HG02623 (cell line): ENCODE measurements around the gene TMED1.

Experiments
- ATAC-seq: cut with Tn5 transposase; IDR thresholded peaks from one replicate; pipeline ENCODE4 v1.9.1; 2021; ENCODE audit warnings: moderate library complexity; ENCODE audit not compliant: unreplicated experiment

Gene TMED1

DNA sequence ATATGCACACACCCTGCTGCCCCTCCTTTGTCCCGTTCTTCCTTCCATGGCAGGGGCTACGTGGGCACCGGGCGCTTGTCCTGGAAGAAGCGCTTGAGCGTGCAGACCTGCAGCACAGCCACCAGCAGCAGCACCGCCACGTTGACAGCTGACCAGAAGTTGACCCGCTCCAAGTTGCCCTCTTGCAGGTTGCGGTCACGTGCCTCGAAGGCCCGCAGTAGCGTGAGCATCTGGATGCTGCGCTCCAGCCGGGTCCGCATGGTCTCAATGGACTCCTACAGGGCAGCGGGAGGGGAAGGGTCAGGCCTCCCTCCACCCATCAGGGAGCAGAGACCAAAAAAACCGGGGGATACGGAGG lies 3.1 kb downstream of the TMED1 start:
- ATAC-seq: no peak

DNA sequence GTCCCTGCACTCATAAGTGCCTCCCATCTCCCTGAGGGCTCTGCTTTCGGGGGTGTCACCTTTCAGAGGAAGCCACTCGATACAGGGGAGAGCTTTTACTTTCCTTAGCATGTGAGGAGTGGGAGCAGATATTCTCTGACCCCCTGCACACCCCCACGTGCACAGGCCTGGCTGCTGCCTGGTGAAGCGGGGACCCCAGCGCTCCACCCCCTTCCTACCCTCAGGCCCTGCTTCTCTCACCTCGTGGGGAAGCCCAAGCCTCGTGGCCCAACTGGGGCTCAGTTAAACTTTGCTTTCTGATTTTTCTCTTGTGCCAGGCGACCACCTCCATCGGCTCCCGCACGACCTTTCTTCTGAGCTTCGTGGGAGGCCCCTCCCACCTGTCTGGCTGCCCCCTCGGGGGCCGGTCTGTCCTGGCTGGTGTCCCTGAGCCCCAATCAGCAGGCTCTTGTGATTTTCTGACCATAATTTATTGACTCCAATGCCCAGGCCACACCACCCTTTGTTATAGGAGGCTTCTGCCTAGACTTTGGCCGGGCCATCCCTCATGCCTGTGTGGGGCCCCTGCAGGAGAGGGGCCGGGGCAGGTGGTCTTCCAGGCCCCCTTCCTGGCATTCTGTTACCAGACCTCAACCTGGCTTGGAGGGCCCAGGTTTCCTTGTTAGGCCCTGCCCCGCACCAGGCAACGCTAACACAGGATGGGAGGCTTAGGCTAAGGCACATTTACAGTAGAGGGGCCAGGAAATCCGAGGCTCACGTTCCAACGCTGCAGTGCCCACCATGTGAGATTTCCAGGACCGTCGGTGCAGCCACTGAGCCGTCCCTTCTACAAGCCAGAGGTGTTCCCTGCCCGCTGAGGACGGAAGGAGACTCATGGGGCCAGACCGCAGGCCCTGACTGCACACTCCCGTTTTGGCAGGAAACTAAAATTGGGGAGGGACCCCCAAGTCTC lies 3.7 kb downstream of the TMED1 start:
- ATAC-seq: no peak

GRCh38 chr19:10830931-10831779 lies 4.9 kb downstream of the TMED1 start:
- ATAC-seq: no peak

GRCh38 chr19:10830370-10830769 lies 5.6 kb downstream of the TMED1 start:
- no peak for ATAC-seq

GRCh38 chr19:10829967-10830366 lies 6.0 kb downstream of the TMED1 start:
- no peak for ATAC-seq

GRCh38 chr19:10828981-10829821 lies 6.8 kb downstream of the TMED1 start:
- no peak for ATAC-seq

DNA sequence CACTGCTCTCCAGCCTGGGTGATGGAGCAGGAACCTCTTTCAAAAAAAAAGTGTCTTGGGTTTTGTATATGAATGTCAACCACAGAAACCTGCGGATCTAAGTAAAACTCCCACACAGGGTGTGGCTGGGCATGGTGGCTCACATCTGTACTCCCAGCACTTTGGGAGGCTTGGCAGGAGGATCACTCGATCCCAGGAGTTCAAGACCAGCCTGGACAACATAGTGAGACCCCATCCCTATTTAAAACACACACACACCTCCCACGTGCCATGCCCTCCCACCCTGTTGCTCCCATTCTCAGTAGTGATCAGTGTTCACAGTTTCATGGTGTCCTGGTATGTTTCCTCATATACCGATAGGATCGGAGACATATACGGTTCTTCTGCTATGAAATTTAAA lies 9.2 kb downstream of the TMED1 start:
- no peak for ATAC-seq

DNA sequence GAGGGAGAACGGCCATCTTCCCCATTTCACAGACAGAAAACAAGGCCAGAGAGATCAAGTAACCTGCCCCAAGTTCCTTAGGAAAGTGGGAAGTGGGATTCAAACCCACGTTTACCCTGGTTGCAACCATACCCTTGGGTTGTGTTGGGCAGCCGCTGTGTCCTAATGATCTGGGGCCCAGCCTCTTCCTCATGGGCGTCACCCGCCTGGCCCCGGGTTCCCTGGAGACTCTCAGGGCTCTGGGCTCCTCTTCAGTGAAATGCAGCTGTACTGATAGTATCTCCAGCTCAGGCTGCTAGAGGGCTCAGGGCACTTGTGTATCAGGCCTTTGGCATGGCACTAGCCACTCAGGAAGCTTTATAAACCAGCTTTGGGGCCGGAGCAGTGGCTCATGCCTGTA lies 9.8 kb downstream of the TMED1 start:
- ATAC-seq: no peak

DNA sequence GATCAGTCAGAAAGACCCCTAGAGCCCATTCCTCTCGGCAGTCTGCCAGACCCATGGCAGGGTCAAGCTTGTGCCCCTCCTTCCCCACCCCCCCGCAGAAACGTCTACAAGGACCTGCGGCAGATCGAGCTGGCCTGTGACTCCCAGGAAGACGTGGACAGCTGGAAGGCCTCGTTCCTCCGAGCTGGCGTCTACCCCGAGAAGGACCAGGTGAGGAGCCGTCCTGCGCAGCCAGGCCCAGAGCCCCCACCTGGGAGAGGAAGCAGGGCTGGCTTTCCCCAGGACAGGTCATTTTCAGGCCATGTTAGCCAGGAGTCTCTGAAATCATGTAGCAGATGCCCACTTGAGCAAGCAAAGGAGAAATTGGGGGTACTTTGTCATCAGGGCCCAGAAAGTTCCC lies 12.3 kb downstream of the TMED1 start:
- no peak for ATAC-seq

DNA sequence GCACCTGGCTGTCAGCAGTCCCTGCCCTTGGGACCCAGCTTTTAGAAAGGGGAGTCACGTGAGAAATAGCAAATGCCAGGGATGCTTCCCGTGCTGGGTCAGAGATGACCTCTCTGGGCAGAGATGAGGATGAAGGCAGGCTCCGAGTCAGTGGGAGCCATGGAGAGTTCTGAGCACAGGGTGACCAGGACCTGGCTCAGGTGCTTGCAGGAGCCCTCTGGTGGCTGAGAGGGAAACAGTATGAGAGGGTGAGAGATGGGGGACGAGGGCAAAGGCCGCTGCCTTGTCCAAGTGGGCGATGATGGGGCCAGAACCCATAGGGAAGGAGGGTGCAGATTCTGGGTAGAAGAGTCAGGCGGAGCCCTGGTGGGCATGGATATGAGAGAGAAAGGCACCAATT lies 15.8 kb downstream of the TMED1 start:
- no peak for ATAC-seq

DNA sequence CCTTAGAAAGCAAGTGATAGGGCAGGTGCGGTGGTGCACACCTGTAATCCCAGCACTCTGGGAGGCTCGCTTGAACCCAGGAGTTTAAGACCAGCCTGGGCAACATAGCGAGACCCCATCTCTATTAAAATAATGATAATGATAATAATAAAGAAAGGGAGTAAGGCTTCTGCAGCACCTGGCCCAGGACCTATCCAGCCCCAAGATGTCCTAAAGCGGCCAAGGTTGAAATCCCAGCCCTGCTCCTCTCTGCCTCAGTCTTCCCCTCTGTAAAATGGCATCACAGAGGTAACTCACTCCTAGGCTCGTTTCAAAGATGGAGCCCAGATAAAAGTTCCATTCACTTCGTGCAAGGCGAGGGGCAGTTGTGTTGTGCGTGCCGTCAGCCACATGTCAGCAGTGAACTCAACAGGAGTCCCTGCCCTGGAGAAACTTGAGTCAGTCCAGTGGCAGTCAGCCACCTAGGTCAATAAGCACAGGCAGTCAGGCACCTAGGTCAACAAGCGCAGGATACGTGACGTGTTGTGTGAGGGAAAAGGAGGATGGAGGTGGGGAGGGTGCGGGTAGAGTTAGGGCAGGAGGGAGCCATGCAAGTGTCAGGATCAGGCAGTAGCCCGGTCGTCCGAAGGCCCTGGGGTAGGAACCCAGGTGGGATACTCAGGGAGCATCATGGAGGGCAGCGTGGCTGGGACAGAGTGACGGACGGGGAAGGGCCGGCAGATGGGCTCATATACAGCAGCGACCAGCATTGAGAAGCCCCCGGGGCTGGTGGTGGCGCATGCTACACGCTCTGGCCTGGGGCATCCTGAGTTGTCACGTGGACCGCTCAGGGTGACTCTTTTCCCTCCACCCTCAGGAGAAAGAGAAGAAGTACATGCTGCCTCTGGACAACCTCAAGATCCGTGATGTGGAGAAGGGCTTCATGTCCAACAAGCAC lies 16.6 kb downstream of the TMED1 start:
- no peak for ATAC-seq

- ATAC-seq: no peak
Measured at GRCh38 chr19:10818301-10819123, 17.5 kb downstream of the TMED1 start.

- no peak for ATAC-seq
Measured at GRCh38 chr19:10817291-10818038, 18.5 kb downstream of the TMED1 start.

GRCh38 chr19:10816691-10817090 lies 19.3 kb downstream of the TMED1 start:
- ATAC-seq: no peak

- no peak for ATAC-seq
Measured at GRCh38 chr19:10815969-10816644, 19.9 kb downstream of the TMED1 start.

- no peak for ATAC-seq
Measured at GRCh38 chr19:10815007-10815536, 20.9 kb downstream of the TMED1 start.

GRCh38 chr19:10812902-10813404 lies 23.1 kb downstream of the TMED1 start:
- no peak for ATAC-seq
